ENCODE measurements around the gene THSD4. TPM values are rescaled to one million over a fixed set of nuclear protein-coding genes. Genes with fewer than 3 reads are reported as not detected.

The THSD4 gene
- total and polyA plus RNA-seq, 4 donors, result 6.0 to 42.4 (median 18.5) TPM

- H3K4me3 ChIP-seq, result no peak overlapping the region
- H3K27me3 ChIP-seq (ENCODE audit: control insufficient read depth in 3 of 3, insufficient read depth in 3 of 3, low read length in 2 of 3), result no peaks in the 10 kb centered on the region
- 94 to 98% methylated on average over 5 of the region's 5 CpGs for WGBS, 2 donors
- H3K27ac ChIP-seq (ENCODE audit: low read depth in 1 of 2, low read length in 1 of 2), result no peak overlapping the region
- no peak for TF ChIP-seq CTCF (IDR thresholded peaks at IDR 0.05; ENCODE audit: control extremely low read depth, extremely low read depth)
- no peak overlapping the region for H3K9ac ChIP-seq (ENCODE audit: insufficient read depth in 1 of 2, low read length in 2 of 2)
- peaks cover 0 to 34% (median 2%) of the 10 kb centered on the region in 5 donors for H3K4me1 ChIP-seq (ENCODE audit: control insufficient read depth in 5 of 5, insufficient read depth in 5 of 5, low read length in 5 of 5)
- peaks cover 0 to 14% (median 7%) of the 10 kb centered on the region in 4 donors for H3K9me3 ChIP-seq (ENCODE audit: control insufficient read depth in 4 of 4, insufficient read depth in 3 of 4, low read length in 3 of 4)
- ATAC-seq (ENCODE audit: insufficient read depth, low FRiP score) (no peak), DNase-seq (peak in 1 of 3 donors; percentile 42)
- peaks cover 24 to 47% (median 44%) of the 10 kb centered on the region in 4 donors for H3K36me3 ChIP-seq (ENCODE audit: control insufficient read depth in 4 of 4, insufficient read depth in 4 of 4, low read length in 4 of 4)
Measured at GRCh38 chr15:71826196-71826595, 710.9 kb downstream of the THSD4 start.

GRCh38 chr15:71830981-71831380, 715.7 kb downstream of the THSD4 start:
- H3K27ac ChIP-seq (ENCODE audit: low read depth in 1 of 2, low read length in 1 of 2), result no peak overlapping the region
- ATAC-seq (ENCODE audit: insufficient read depth, low FRiP score) (no peak), DNase-seq (no peak)
- H3K4me3 ChIP-seq, result no peak overlapping the region
- TF ChIP-seq CTCF (IDR thresholded peaks at IDR 0.05; ENCODE audit: control extremely low read depth, extremely low read depth), result no peak
- 91 to 93% methylated on average over 2 of the region's 2 CpGs for WGBS, 2 donors
- H3K9ac ChIP-seq (ENCODE audit: insufficient read depth in 1 of 2, low read length in 2 of 2), result no peak overlapping the region
- no peaks in the 10 kb centered on the region for H3K9me3 ChIP-seq (ENCODE audit: control insufficient read depth in 4 of 4, insufficient read depth in 3 of 4, low read length in 3 of 4)
- H3K27me3 ChIP-seq (ENCODE audit: control insufficient read depth in 3 of 3, insufficient read depth in 3 of 3, low read length in 2 of 3), result no peaks in the 10 kb centered on the region
- H3K4me1 ChIP-seq (ENCODE audit: control insufficient read depth in 5 of 5, insufficient read depth in 5 of 5, low read length in 5 of 5), result peaks cover 0 to 7% (median 4%) of the 10 kb centered on the region in 5 donors
- H3K36me3 ChIP-seq (ENCODE audit: control insufficient read depth in 4 of 4, insufficient read depth in 4 of 4, low read length in 4 of 4), result peaks cover 19 to 36% (median 26%) of the 10 kb centered on the region in 4 donors

Other genes starting within 250 kb of the THSD4 start
- gene THAP10, start 223.0 kb upstream of the THSD4 start, total RNA-seq, result 1 to 10 TPM; 3.0 to 3.1 TPM
- 1 to 10 TPM; 1.2 to 1.5 TPM for gene THAP10, start 223.0 kb upstream of the THSD4 start, polyA plus RNA-seq
- 10 to 100 TPM in 1 of 2 donors, 1 to 10 TPM in 1; 9.1 to 24.3 TPM for gene LRRC49, start 222.6 kb upstream of the THSD4 start, total RNA-seq
- gene LRRC49, start 222.6 kb upstream of the THSD4 start, polyA plus RNA-seq, result 1 to 10 TPM; 3.0 to 5.6 TPM

All from lung (tissue), 12 donors.